K562 (cell line): Measurements from ENCODE around the gene PGAP2. TPM values are rescaled to one million over a fixed set of nuclear protein-coding genes. Genes with fewer than 3 reads are reported as not detected.

Source experiments
- AFF1 ChIP-seq, 2 experiments: fragments of 450-650 bp; IDR thresholded peaks; 2 replicates each; pipeline ENCODE4 v1.6.1; 2018; ENCODE audit warnings: mild to moderate bottlenecking in 2 of 2, low read depth in 1 of 2; ENCODE audit not compliant: partially characterized antibody in 2 of 2
- ARID1B ChIP-seq: fragments of 450-650 bp; IDR thresholded peaks from 2 replicates; pipeline ENCODE4 v1.6.1; 2016; ENCODE audit warnings: antibody characterized with exemption, mild to moderate bottlenecking, inconsistent platforms
- ATF3 ChIP-seq, 2 experiments: fragments of 450-650 bp in 1 of 2; sonication (generic) in 1 of 2; formaldehyde crosslinking in 1 of 2; IDR thresholded peaks in 1 of 2; conservative IDR thresholded peaks in 1 of 2; 2 replicates each; pipeline versions ENCODE4 v1.6.1 to v1.8.1; 2016 to 2023; ENCODE audit warnings: mild to moderate bottlenecking in 2 of 2, moderate library complexity in 2 of 2, inconsistent platforms in 1 of 2, missing genetic modification reagents in 1 of 2
- DNMT1 ChIP-seq: fragments of 450-650 bp; IDR thresholded peaks from 2 replicates; pipeline ENCODE4 v1.6.1; 2016; ENCODE audit warnings: antibody characterized with exemption, mild to moderate bottlenecking
- HEY1 ChIP-seq: fragments of 250-450 bp; sonication (Bioruptor Pico); IDR thresholded peaks from 2 replicates; pipeline ENCODE4 v1.5.0; 2020; ENCODE audit warnings: mild to moderate bottlenecking, moderate library complexity, borderline replicate concordance
- IFI16 ChIP-seq: fragments of 250-450 bp; sonication (Bioruptor Pico); IDR thresholded peaks from 2 replicates; pipeline ENCODE4 v2.1.2; 2022; ENCODE audit warnings: mild to moderate bottlenecking, inconsistent platforms
- MAFK ChIP-seq: IDR thresholded peaks from 2 replicates; pipeline ENCODE4 v1.6.1; 2011; ENCODE audit warnings: low read length, improper control_type of control experiment
- MBD1 ChIP-seq: fragments of 250-450 bp; sonication (Bioruptor Pico); IDR thresholded peaks from 2 replicates; pipeline ENCODE4 v1.8.0; 2022; ENCODE audit warnings: inconsistent platforms
- RHOXF2B ChIP-seq: fragments of 250-450 bp; sonication (Bioruptor Pico); conservative IDR thresholded peaks from 2 replicates; pipeline ENCODE4 v1.5.1; 2021
- SMARCE1 ChIP-seq: fragments of 450-650 bp; IDR thresholded peaks from 2 replicates; pipeline ENCODE4 v1.7.1; 2016; ENCODE audit warnings: mild to moderate bottlenecking
- USF1 ChIP-seq: sonication (generic); formaldehyde crosslinking; IDR thresholded peaks from 2 replicates; pipeline ENCODE4 v1.9.0; 2022; ENCODE audit warnings: mild to moderate bottlenecking, missing genetic modification reagents
- VEZF1 ChIP-seq: fragments of 200-800 bp; sonication (Bioruptor generic); IDR thresholded peaks from 2 replicates; pipeline ENCODE4 v1.6.1; 2017; ENCODE audit warnings: missing genetic modification characterization, missing compliant biosample characterization
- ZKSCAN8 ChIP-seq: fragments of 200-800 bp; sonication (Bioruptor generic); IDR thresholded peaks from 2 replicates; pipeline ENCODE4 v1.6.1; 2016; ENCODE audit warnings: missing genetic modification characterization, missing compliant biosample characterization
- ZNF316 ChIP-seq: fragments of 450-650 bp; IDR thresholded peaks from 2 replicates; pipeline ENCODE4 v1.6.1; 2016
- ZNF512 ChIP-seq: IDR thresholded peaks from 2 replicates; pipeline ENCODE4 v1.6.1; 2016; ENCODE audit warnings: missing genetic modification characterization, missing compliant biosample characterization
- ZNF583 ChIP-seq: fragments of 250-450 bp; sonication (Bioruptor Pico); IDR thresholded peaks from 2 replicates; pipeline ENCODE4 v1.4.0; 2020
- polyA plus RNA-seq, 8 experiments: library from polyadenylated mRNA; depleted of rRNA in 4 of 8; stranded (reverse) in 5 of 8; unstranded in 3 of 8; fragments of >200 nt; fragmentation: Nextera tagmentation in 2 of 8; fragmentation: Illumina TruSeq in 1 of 8; extraction: Ambion mirVana in 2 of 8; extraction: Trizol in 1 of 8; gene quantifications; 2 replicates each; pipeline versions ENCODE4 v1.2.1 to v1.2.3, GENCODE V29; 2011 to 2014; ENCODE audit warnings: inconsistent platforms in 1 of 8, missing spikeins in 1 of 8
- total RNA-seq, 7 experiments: library from RNA; depleted of rRNA in 6 of 7; stranded (reverse); fragments of >200 nt in 6 of 7; fragmentation: Illumina TruSeq in 2 of 7; extraction: Trizol in 2 of 7; gene quantifications; 2 replicates each; pipeline versions ENCODE4 v1.2.1 to v1.2.3, GENCODE V29; 2011 to 2021; ENCODE audit warnings: low replicate concordance in 1 of 7

PGAP2 gene
- total and polyA plus RNA-seq, 9 of the 15 experiments (the other 6 are each of a cell fraction or from before 2014, with no cell fraction given) = 17.9 to 47.2 (median 33.7) TPM

- TF ChIP-seq SMARCE1 (peak; percentile 59; the same call in 1 of the 2 replicates), USF1 (CRISPR knock-in tag) (no peak), VEZF1 (CRISPR knock-in tag) (peak; percentile 44; the same call in 1 of the 2 replicates), HEY1 (CRISPR knock-in tag) (no peak), ZKSCAN8 (no peak), MAFK (no peak), AFF1 (IDR thresholded peaks at IDR 0.05; ENCODE audit: low read depth in 1 of 2, partially characterized antibody in 2 of 2) (no peak), ZNF583 (CRISPR knock-in tag) (0 out of 2 replicates have a peak, but pooled peaks have one; percentile 61), ZNF512 (no peak), ARID1B (peak; percentile 92), ATF3 (IDR thresholded peaks at IDR 0.05) (no peak; the same call in 1 of the 2 replicates), ATF3 (CRISPR knock-in tag; conservative IDR thresholded peaks at IDR 0.05) (no peak), IFI16 (CRISPR knock-in tag) (no peak), MBD1 (CRISPR knock-in tag) (no peak), ZNF316 (no peak), DNMT1 (0 out of 2 replicates have a peak, but pooled peaks have one; percentile 34), RHOXF2B (no peak)
Observed at GRCh38 chr11:3867209-3868091, 59.1 kb downstream of the PGAP2 start (continued).
